Activated effector memory CD4-positive, alpha-beta T cell treated with anti-CD3 and anti-CD28 coated beads, Interleukin-2, amount 50 U/mL, for 16 hours (primary cell): ENCODE data around the gene OR7D2.

ENCODE experiments used
- DNase-seq: peaks from one replicate; pipeline ENCODE4 v3.0.0-alpha.2; 2020

Gene OR7D2

GRCh38 chr19:9219489-9219888 lies 40.7 kb downstream of the OR7D2 start, which contains the start of gene OR7D4:
Gene OR7D4 (minus strand): TSS chr19:9219589. CDS start chr19:9214837, 4,752 bp downstream.
- DNase-seq = no peak
